BJ (cell line): ENCODE measurements around the gene EHD4. TPM values are rescaled to one million over a fixed set of nuclear protein-coding genes. Genes with fewer than 3 reads are reported as not detected.
A peak's percentile ranks its signal among the peaks of the same experiment; 100 is the strongest.

Experiments
- CTCF ChIA-PET: fragments of 350-600 bp; formaldehyde crosslinking; extraction: SDS; loops from one replicate; lab custom pipeline; 2021; ENCODE audit warnings: antibody characterized with exemption, inconsistent platforms; lab: Yijun Ruan, JAX
- POLR2A ChIA-PET: fragments of 300-600 bp; sonication (Branson Sonifier 250); formaldehyde crosslinking; extraction: SDS; loops from one replicate; lab custom pipeline; 2021; ENCODE audit warnings: antibody characterized with exemption; lab: Charles Lee
- DNase-seq: peaks from one replicate; pipeline ENCODE4 v3.0.0-alpha.2; 2011; ENCODE audit warnings: low read depth
- H3K27me3 ChIP-seq: 2 replicates; pipeline ENCODE4 v1.6.0; 2011; ENCODE audit warnings: low read length; ENCODE audit not compliant: control insufficient read depth, insufficient read depth
- H3K36me3 ChIP-seq: 2 replicates; pipeline ENCODE4 v1.5.1; 2011; ENCODE audit warnings: low read length; ENCODE audit not compliant: control insufficient read depth, insufficient read depth
- H3K4me3 ChIP-seq: 2 replicates; pipeline ENCODE4 v1.5.1; 2011; ENCODE audit warnings: low read depth, mild to moderate bottlenecking, control low read depth, low read length
- polyA plus RNA-seq: library from polyadenylated mRNA; depleted of rRNA; stranded (reverse); fragments of >200 nt; gene quantifications from 2 replicates; pipeline ENCODE4 v1.2.3, GENCODE V29; 2011
- TF ChIP-seq, protein P1 (sequence below): IDR thresholded peaks from 2 replicates; pipeline ENCODE4 v1.5.1; 2011; ENCODE audit warnings: low read depth, mild to moderate bottlenecking, control low read depth, inconsistent platforms, low read length, moderate library complexity; ENCODE audit not compliant: insufficient read depth

Gene EHD4
- polyA plus RNA-seq, 1 experiment: 17.0 TPM

DNA sequence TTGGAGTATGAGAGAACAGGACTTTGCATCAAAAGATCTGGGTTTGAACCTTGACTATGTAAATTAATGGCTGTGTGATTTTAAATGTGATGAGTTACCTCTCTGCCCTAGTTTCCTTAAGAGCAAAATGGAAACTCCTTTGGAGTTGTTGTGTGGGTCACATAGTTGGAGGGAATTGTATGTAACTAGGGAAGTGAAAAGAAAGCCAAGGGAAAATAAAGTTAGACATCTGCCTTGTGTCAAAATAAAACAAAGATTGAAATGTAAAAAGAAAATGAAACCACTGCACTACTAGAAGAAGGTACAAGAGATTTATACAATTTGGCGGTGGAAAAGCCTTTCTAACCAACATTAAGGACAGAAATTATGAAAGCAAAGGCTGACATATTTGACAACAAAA, 1.7 kb upstream of the EHD4 start:
- CTCF ChIA-PET: interaction anchor here (0.7 to 3.4 kb wide), 4 partner anchors 11 to 164 kb away, joined by 3 to 13 read pairs (median 8); no protein-coding TSS in a partner anchor
- Histone ChIP-seq H3K4me3 (no peak overlapping the region), H3K36me3 (no peaks in the 10 kb centered on the region), H3K27me3 (no peaks in the 10 kb centered on the region)
- no peak for DNase-seq
- TF ChIP-seq, protein P1, sequence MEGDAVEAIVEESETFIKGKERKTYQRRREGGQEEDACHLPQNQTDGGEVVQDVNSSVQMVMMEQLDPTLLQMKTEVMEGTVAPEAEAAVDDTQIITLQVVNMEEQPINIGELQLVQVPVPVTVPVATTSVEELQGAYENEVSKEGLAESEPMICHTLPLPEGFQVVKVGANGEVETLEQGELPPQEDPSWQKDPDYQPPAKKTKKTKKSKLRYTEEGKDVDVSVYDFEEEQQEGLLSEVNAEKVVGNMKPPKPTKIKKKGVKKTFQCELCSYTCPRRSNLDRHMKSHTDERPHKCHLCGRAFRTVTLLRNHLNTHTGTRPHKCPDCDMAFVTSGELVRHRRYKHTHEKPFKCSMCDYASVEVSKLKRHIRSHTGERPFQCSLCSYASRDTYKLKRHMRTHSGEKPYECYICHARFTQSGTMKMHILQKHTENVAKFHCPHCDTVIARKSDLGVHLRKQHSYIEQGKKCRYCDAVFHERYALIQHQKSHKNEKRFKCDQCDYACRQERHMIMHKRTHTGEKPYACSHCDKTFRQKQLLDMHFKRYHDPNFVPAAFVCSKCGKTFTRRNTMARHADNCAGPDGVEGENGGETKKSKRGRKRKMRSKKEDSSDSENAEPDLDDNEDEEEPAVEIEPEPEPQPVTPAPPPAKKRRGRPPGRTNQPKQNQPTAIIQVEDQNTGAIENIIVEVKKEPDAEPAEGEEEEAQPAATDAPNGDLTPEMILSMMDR: no peak
- POLR2A ChIA-PET: no interaction called here

DNA sequence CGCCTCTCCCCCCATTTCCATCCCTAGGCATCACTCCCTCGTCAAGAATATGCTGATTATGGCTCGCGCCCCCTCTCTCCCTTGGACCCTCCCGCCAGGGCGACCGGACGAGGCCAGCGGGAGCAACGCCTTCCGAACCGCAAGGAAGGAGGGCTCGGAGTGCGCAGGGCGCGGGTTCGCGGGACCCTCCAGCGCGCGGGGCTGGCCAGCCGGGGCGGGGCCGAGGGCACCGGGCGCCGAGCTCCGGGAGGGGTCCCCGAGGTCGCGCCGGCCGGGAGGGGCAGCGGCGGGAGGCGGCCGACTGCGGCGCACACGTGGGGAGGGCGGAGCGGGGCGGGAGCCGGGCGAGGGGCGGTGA, 483 bp downstream of the EHD4 start:
- TF ChIP-seq, protein P1: no peak
- Histone ChIP-seq H3K4me3 (peak overlapping the region; percentile 59), H3K27me3 (no peaks in the 10 kb centered on the region), H3K36me3 (no peaks in the 10 kb centered on the region)
- ChIA-PET CTCF (interaction anchor here (0.8 to 3.4 kb wide), 9 partner anchors 10 to 195 kb away, joined by 3 to 13 read pairs (median 6); no protein-coding TSS in a partner anchor), POLR2A (interaction anchor here (0.8 kb wide), 1 partner anchor 28 kb away, joined by 3 read pairs; no protein-coding TSS in a partner anchor)
- no peak for DNase-seq

DNA sequence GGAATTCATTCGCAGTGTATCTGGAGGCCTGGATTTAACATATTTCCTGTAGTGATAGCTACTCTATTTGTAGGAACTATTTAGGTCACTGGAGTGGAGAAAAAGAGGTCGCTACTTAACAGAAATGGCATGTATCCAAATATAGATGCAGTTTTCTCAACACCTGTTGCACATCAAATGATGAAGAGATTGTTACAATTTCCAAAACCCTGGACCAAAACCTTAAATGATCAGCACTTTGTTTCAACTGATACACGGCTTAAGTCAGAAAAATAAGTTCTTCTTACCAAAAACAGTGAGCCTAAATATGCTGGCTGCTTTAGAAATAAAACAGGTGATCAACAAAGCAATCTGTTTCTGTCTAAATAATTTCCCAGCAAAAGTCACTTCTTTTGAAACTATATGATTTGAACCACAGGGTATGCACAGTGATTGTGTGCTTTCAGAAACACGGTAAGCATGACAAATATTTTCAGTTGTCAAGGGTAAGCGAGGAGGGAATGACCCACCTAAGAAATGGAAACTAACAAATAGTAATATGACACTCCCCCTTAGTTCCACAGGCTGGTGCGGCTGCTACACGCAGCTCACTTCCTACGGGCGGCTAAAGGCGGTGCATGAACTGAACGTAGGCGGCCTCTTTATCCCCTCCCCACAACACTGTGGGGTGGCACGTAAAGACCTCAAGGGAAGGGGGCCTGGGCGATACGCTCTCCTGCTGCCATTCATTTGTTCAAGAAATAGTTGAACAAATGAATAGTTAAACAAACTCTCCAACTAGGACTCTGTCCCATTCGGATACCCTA, 1.1 kb downstream of the EHD4 start:
- no peak for DNase-seq
- Histone ChIP-seq H3K36me3 (no peaks in the 10 kb centered on the region), H3K27me3 (no peaks in the 10 kb centered on the region), H3K4me3 (peak overlapping the region; percentile 59)
- POLR2A ChIA-PET: no interaction called here
- CTCF ChIA-PET: interaction anchor here (1.4 to 3.4 kb wide), 6 partner anchors 10 to 67 kb away, joined by 3 to 13 read pairs (median 8); no protein-coding TSS in a partner anchor
- TF ChIP-seq, protein P1: no peak

DNA sequence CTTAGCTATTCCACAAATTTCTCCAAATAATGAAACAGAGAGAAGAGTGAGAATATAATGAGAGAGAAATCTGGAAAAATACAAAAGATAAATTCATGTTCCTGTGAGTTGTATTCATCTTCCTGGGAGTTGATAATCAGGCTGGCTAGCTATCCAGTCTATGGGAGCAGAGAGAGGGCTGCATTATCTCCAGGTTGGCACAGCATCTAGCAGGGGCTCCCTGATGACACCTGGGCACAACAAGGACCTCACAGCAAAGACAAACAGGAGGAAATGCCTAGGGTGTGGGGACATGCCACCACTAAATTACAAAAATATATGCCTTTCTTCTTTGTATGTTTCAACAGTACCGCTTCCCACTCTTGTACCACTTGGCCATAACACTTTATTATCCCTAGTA, 1.9 kb downstream of the EHD4 start:
- Histone ChIP-seq H3K36me3 (no peaks in the 10 kb centered on the region), H3K27me3 (no peaks in the 10 kb centered on the region), H3K4me3 (no peak overlapping the region)
- TF ChIP-seq, protein P1: no peak
- DNase-seq: no peak
- ChIA-PET CTCF (interaction anchor here (0.6 to 2.4 kb wide), 4 partner anchors 9 to 67 kb away, joined by 3 to 8 read pairs (median 4); no protein-coding TSS in a partner anchor), POLR2A (no interaction called here)

DNA sequence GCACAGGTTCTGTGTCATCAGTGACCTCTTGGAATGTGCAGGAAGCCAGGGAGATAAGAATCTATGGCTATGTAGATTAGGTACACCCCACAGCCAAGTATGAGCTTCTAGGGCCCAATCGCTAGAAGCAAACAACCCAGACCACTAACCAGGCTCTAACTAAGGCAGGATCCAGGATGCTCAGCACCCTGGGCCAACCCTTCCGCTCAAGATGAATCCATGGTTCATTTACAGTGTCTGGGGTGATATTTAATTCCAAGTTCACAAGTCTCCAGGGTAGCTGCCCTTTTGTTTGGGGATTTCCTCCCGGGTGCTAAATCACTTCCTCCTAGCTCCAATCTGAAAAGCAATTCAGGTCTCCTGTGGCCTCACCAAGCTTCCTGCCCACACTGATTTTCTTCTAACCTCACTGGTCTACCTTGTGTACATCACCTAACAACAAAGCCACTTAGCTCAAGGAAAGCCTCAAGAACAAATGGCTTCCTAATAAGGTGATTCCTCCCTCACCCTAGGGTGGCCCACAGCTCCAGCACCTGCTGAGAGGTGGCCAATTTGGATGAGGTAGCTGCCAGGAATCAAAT, 2.4 kb downstream of the EHD4 start:
- TF ChIP-seq, protein P1: no peak
- ChIA-PET POLR2A (no interaction called here), CTCF (interaction anchor here (1.4 to 2.4 kb wide), 3 partner anchors 8 to 20 kb away, joined by 3 to 8 read pairs (median 6); no protein-coding TSS in a partner anchor)
- Histone ChIP-seq H3K4me3 (no peak overlapping the region), H3K36me3 (no peaks in the 10 kb centered on the region), H3K27me3 (no peaks in the 10 kb centered on the region)
- DNase-seq: no peak
